Epithelial cell of esophagus (primary cell): ENCODE measurements around the gene CBX4.

Experiments used
- DNase-seq: peaks from one replicate; pipeline ENCODE4 v3.0.0; 2010; ENCODE audit warnings: low read depth
- H3K4me3 ChIP-seq: 2 replicates; pipeline ENCODE4 v1.5.1; 2011; ENCODE audit warnings: mild to moderate bottlenecking, low read length, control low read depth
- CTCF ChIP-seq: IDR thresholded peaks from 2 replicates; pipeline ENCODE4 v1.5.1; 2011; ENCODE audit warnings: low read depth, mild to moderate bottlenecking, low read length, control low read depth, inconsistent platforms; ENCODE audit not compliant: insufficient read depth; ENCODE audit errors: missing control alignments

CBX4 gene

GRCh38 chr17:79852748-79853147 lies 13.5 kb upstream of the CBX4 start:
- peak; percentile 71 for DNase-seq
- H3K4me3 ChIP-seq = peak overlapping the region; percentile 9
- TF ChIP-seq CTCF = no peak

- no peak for TF ChIP-seq CTCF
- peak; percentile 96 for DNase-seq
- H3K4me3 ChIP-seq = no peak overlapping the region
These were observed 12.2 kb upstream of the CBX4 start for GRCh38 chr17:79851461-79851817.

DNA sequence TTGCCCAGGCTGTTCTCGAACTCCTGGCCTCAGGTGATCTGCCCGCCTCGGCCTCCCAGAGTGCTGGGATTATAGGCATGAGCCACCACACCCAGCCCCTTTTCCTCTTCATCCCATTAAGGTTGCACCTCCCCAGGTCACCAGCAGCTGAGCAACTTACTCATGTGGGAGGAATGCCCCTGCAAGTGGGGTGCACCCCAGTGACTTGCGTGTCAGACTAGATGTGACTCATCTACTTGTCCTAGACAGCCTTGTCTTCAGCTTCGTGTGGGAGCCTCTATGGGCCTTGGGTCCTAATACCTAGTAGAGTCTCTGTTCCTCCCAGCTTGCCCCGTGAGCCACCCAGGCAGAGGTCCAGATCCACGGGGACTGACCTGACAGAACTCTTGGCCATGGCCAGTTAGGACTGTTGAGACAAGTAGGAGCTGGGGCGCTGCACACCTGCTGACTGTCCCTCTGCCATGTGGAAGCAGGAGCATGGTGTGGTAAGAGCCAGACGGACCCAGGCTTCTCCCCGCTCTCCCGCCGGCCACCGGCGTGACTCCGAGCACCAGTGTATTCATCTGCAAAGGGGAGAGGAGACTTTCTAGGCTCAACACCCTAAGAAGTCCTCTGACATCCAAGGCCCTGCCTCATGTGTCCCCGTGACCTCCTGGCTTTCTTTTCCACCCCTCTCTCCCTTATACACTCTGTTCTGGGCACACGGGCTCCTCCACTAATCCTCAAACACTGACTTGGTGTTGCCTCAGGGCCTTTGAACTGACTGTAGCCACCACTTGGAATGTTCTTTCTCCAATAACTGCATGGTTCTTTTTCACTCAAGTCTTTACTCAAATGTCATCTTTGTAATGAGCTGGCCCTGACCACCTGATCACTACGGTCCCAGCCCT lies 11.6 kb upstream of the CBX4 start:
- peak; percentile 20 for TF ChIP-seq CTCF
- no peak overlapping the region for H3K4me3 ChIP-seq
- DNase-seq = peak; percentile 93

- no peak for DNase-seq
- TF ChIP-seq CTCF = no peak
- H3K4me3 ChIP-seq = no peak overlapping the region
These were observed 10.7 kb upstream of the CBX4 start for GRCh38 chr17:79849953-79850352.

GRCh38 chr17:79848370-79848766 lies 9.1 kb upstream of the CBX4 start:
- DNase-seq = no peak
- no peak overlapping the region for H3K4me3 ChIP-seq
- TF ChIP-seq CTCF = no peak

DNA sequence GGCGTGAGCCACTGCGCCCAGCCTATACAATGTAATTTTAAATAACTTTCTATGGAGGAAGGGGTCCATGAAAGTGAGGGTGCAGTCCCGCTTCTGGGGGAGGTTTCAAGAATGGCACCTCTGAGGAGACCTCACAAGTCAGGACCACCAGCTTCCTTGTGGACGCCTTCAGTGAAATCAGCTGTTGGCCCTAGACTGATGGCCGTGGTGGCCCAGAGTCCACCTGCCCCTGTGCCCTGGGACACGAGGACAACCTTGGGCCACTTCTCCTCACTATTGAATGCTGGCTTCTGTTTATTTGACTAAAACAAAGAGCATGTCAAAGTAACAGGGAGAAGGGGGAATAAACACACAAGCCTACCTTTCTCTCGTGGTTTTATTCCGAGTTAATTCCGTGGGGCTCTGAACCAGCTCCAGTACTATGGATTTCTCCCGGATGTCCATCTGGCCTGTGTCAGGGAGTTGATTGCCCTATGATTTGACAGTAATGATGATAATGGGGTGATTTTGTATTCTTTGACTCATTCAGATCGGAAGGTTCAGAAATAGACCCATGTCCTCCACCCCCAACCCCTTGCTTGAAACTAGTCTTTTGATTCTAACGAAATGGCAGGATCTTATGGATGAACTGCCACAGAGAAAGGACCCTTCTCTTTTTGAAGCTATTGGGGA lies 8.6 kb upstream of the CBX4 start:
- DNase-seq = no peak

More for the DNA sequence above, 8.6 kb upstream of the CBX4 start:
- no peak for TF ChIP-seq CTCF
- no peak overlapping the region for H3K4me3 ChIP-seq
